HG03565 (cell line): ENCODE measurements around the gene SMIM32.

Source experiments
- ATAC-seq: cut with Tn5 transposase; IDR thresholded peaks from one replicate; pipeline ENCODE4 v1.9.1; 2021; ENCODE audit warnings: mild to moderate bottlenecking, moderate library complexity; ENCODE audit not compliant: unreplicated experiment

Gene SMIM32

GRCh38 chr5:136190091-136190720, 2.8 kb downstream of the SMIM32 start:
- ATAC-seq = no peak

GRCh38 chr5:136188859-136189258, 4.1 kb downstream of the SMIM32 start:
- ATAC-seq = no peak

GRCh38 chr5:136186796-136187195, 6.2 kb downstream of the SMIM32 start:
- no peak for ATAC-seq

GRCh38 chr5:136185974-136186665, 6.8 kb downstream of the SMIM32 start:
- no peak for ATAC-seq

GRCh38 chr5:136182618-136183017, 10.3 kb downstream of the SMIM32 start:
- ATAC-seq = no peak

- ATAC-seq = peak; percentile 71
Observed at GRCh38 chr5:136174021-136174659, 18.8 kb downstream of the SMIM32 start.

- ATAC-seq = no peak
Observed at GRCh38 chr5:136169218-136169617, 23.7 kb downstream of the SMIM32 start.

- ATAC-seq = peak; percentile 61
Observed at GRCh38 chr5:136166909-136167308, 26.1 kb downstream of the SMIM32 start.

GRCh38 chr5:136164226-136164625, 28.7 kb downstream of the SMIM32 start:
- ATAC-seq = no peak

GRCh38 chr5:136162008-136162407, 31.0 kb downstream of the SMIM32 start:
- ATAC-seq = no peak

- ATAC-seq = no peak
Observed at GRCh38 chr5:136159457-136159856, 33.5 kb downstream of the SMIM32 start.

- ATAC-seq = no peak
Observed at GRCh38 chr5:136157514-136157913, 35.4 kb downstream of the SMIM32 start.

- no peak for ATAC-seq
Observed at GRCh38 chr5:136155761-136156160, 37.2 kb downstream of the SMIM32 start.

GRCh38 chr5:136155078-136155477, 37.9 kb downstream of the SMIM32 start:
- no peak for ATAC-seq

- no peak for ATAC-seq
Observed at GRCh38 chr5:136153581-136154236, 39.3 kb downstream of the SMIM32 start.

GRCh38 chr5:136149891-136150290, 43.1 kb downstream of the SMIM32 start:
- ATAC-seq = no peak

- ATAC-seq = no peak
Observed at GRCh38 chr5:136147632-136148031, 45.3 kb downstream of the SMIM32 start.

- no peak for ATAC-seq
Observed at GRCh38 chr5:136146201-136146600, 46.8 kb downstream of the SMIM32 start.

- peak; percentile 33 for ATAC-seq
Observed at GRCh38 chr5:136145030-136145429, 47.9 kb downstream of the SMIM32 start.

- ATAC-seq = no peak
Observed at GRCh38 chr5:136143763-136144162, 49.2 kb downstream of the SMIM32 start.

GRCh38 chr5:136143312-136143711, 49.6 kb downstream of the SMIM32 start:
- ATAC-seq = no peak

GRCh38 chr5:136141561-136141960, 51.4 kb downstream of the SMIM32 start:
- ATAC-seq = peak; percentile 85
